HEK293 (cell line): ENCODE measurements around the gene GCLM.

ENCODE experiments used
- EGR2 ChIP-seq: fragments of 450-650 bp; formaldehyde crosslinking; IDR thresholded peaks from 2 replicates; pipeline ENCODE4 v1.5.1; 2016; ENCODE audit warnings: low read depth, missing biosample characterization, missing genetic modification characterization
- GLI4 ChIP-seq: fragments of 450-650 bp; formaldehyde crosslinking; IDR thresholded peaks from 2 replicates; pipeline ENCODE4 v1.5.1; 2016; ENCODE audit warnings: missing biosample characterization, missing genetic modification characterization
- HOXC10 ChIP-seq: sonication (generic); formaldehyde crosslinking; IDR thresholded peaks from 2 replicates; pipeline ENCODE4 v1.8.1; 2023; ENCODE audit warnings: mild to moderate bottlenecking, missing genetic modification reagents
- REST ChIP-seq: fragments of 450-650 bp; formaldehyde crosslinking; IDR thresholded peaks from 2 replicates; pipeline ENCODE4 v1.5.1; 2016; ENCODE audit warnings: missing biosample characterization, missing genetic modification characterization
- SALL2 ChIP-seq: fragments of 450-650 bp; formaldehyde crosslinking; IDR thresholded peaks from 2 replicates; pipeline ENCODE4 v1.5.0; 2017; ENCODE audit warnings: missing biosample characterization, mild to moderate bottlenecking, missing genetic modification characterization, borderline replicate concordance
- SCRT1 ChIP-seq: fragments of 450-650 bp; formaldehyde crosslinking; IDR thresholded peaks from 2 replicates; pipeline ENCODE4 v1.5.1; 2016; ENCODE audit warnings: missing biosample characterization, missing genetic modification characterization, borderline replicate concordance
- SCRT2 ChIP-seq: fragments of 450-650 bp; formaldehyde crosslinking; IDR thresholded peaks from 2 replicates; pipeline ENCODE4 v1.5.1; 2016; ENCODE audit warnings: missing biosample characterization, missing genetic modification characterization
- SP7 ChIP-seq: fragments of 450-650 bp; formaldehyde crosslinking; IDR thresholded peaks from 2 replicates; pipeline ENCODE4 v1.5.1; 2016; ENCODE audit warnings: missing biosample characterization, missing genetic modification characterization
- ZBTB1 ChIP-seq: fragments of 450-650 bp; formaldehyde crosslinking; IDR thresholded peaks from 2 replicates; pipeline ENCODE4 v1.5.1; 2016; ENCODE audit warnings: missing biosample characterization, missing genetic modification characterization
- ZNF174 ChIP-seq: fragments of 450-650 bp; formaldehyde crosslinking; IDR thresholded peaks from 2 replicates; pipeline ENCODE4 v1.5.0; 2017; ENCODE audit warnings: missing biosample characterization, mild to moderate bottlenecking, missing genetic modification characterization
- ZNF184 ChIP-seq: fragments of 450-650 bp; IDR thresholded peaks from 2 replicates; pipeline ENCODE4 v1.5.1; 2018; ENCODE audit warnings: missing biosample characterization, mild to moderate bottlenecking, missing genetic modification characterization
- ZNF280C ChIP-seq: fragments of 450-650 bp; formaldehyde crosslinking; IDR thresholded peaks from 2 replicates; pipeline ENCODE4 v1.5.1; 2016; ENCODE audit warnings: missing biosample characterization, missing genetic modification characterization
- ZNF335 ChIP-seq: fragments of 450-650 bp; formaldehyde crosslinking; conservative IDR thresholded peaks from 2 replicates; pipeline ENCODE4 v1.5.1; 2016; ENCODE audit warnings: missing biosample characterization, missing genetic modification characterization
- ZNF362 ChIP-seq: fragments of 450-650 bp; formaldehyde crosslinking; IDR thresholded peaks from 2 replicates; pipeline ENCODE4 v1.5.1; 2016; ENCODE audit warnings: missing biosample characterization, missing genetic modification characterization
- ZNF394 ChIP-seq: fragments of 450-650 bp; formaldehyde crosslinking; IDR thresholded peaks from 2 replicates; pipeline ENCODE4 v1.5.1; 2016; ENCODE audit warnings: missing biosample characterization, missing genetic modification characterization, mild to moderate bottlenecking, moderate library complexity, borderline replicate concordance
- ZNF510 ChIP-seq: fragments of 450-650 bp; formaldehyde crosslinking; IDR thresholded peaks from 2 replicates; pipeline ENCODE4 v1.5.1; 2018; ENCODE audit warnings: mild to moderate bottlenecking, missing genetic modification characterization, missing biosample characterization; ENCODE audit not compliant: insufficient replicate concordance
- ZNF548 ChIP-seq: fragments of 450-650 bp; formaldehyde crosslinking; IDR thresholded peaks from 2 replicates; pipeline ENCODE4 v1.5.1; 2016; ENCODE audit warnings: missing biosample characterization, missing genetic modification characterization
- ZNF610 ChIP-seq: fragments of 450-650 bp; formaldehyde crosslinking; IDR thresholded peaks from 2 replicates; pipeline ENCODE4 v1.5.1; 2016; ENCODE audit warnings: missing biosample characterization, missing genetic modification characterization, borderline replicate concordance
- ZNF629 ChIP-seq: fragments of 450-650 bp; formaldehyde crosslinking; IDR thresholded peaks from 2 replicates; pipeline ENCODE4 v1.5.1; 2017; ENCODE audit warnings: missing biosample characterization, missing genetic modification characterization
- ZNF843 ChIP-seq: fragments of 450-650 bp; formaldehyde crosslinking; IDR thresholded peaks from 2 replicates; pipeline ENCODE4 v1.5.1; 2016; ENCODE audit warnings: missing biosample characterization, missing genetic modification characterization
- TF ChIP-seq, protein P1 (sequence below): fragments of 450-650 bp; formaldehyde crosslinking; IDR thresholded peaks from 2 replicates; pipeline ENCODE4 v1.5.1; 2016; ENCODE audit warnings: missing biosample characterization, missing genetic modification characterization, borderline replicate concordance
- TF ChIP-seq, protein P2 (sequence below): fragments of 450-650 bp; formaldehyde crosslinking; IDR thresholded peaks from 2 replicates; pipeline ENCODE4 v1.5.1; 2016; ENCODE audit warnings: missing biosample characterization, missing genetic modification characterization
- TF ChIP-seq, protein P3 (sequence below): fragments of 450-650 bp; formaldehyde crosslinking; IDR thresholded peaks from 2 replicates; pipeline ENCODE4 v1.5.1; 2016; ENCODE audit warnings: missing biosample characterization, missing genetic modification characterization, borderline replicate concordance
- TF ChIP-seq, protein P4 (sequence below): fragments of 450-650 bp; formaldehyde crosslinking; IDR thresholded peaks from 2 replicates; pipeline ENCODE4 v1.5.1; 2017; ENCODE audit warnings: missing biosample characterization, mild to moderate bottlenecking, missing genetic modification characterization, moderate library complexity

Gene GCLM

DNA sequence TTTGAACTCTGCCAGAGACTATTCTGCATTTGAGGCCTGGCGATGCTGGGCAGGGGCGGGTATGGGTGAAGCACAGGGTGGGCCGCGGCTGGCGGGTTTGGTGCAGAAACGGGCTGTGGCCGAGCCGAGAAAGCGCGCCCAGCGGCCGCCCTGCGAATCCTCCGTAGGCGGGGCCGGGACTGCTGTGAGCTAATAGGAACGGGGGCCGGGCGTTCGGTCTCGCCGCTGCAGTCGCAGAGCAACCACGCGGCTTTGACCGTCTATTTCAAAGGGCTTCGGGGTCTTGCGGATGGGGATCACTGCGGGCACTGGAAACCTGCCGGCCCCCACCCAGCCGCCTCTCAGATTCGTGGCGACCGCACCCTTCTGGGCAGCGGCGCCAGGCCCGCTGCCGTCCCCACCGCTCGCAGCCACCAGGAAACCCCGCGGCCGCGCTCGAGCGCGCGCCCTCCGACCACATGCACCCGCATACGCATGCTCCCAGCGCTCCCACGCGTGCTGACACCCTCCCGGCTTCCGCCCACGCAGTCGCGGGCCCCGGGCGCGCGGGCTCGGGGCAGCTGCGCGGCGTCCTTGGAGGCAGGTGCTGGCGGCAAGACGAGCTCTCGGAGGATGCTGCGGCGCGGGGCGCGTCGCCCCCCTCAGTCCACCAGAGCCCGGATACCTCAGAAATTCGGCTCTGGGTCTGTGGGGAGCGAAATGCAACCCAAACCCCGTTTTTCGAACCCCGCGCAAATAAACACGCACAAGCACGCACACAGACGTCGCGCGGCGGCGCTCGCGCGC is 62.8 kb downstream of the GCLM start (continued):
- TF ChIP-seq, protein P1, sequence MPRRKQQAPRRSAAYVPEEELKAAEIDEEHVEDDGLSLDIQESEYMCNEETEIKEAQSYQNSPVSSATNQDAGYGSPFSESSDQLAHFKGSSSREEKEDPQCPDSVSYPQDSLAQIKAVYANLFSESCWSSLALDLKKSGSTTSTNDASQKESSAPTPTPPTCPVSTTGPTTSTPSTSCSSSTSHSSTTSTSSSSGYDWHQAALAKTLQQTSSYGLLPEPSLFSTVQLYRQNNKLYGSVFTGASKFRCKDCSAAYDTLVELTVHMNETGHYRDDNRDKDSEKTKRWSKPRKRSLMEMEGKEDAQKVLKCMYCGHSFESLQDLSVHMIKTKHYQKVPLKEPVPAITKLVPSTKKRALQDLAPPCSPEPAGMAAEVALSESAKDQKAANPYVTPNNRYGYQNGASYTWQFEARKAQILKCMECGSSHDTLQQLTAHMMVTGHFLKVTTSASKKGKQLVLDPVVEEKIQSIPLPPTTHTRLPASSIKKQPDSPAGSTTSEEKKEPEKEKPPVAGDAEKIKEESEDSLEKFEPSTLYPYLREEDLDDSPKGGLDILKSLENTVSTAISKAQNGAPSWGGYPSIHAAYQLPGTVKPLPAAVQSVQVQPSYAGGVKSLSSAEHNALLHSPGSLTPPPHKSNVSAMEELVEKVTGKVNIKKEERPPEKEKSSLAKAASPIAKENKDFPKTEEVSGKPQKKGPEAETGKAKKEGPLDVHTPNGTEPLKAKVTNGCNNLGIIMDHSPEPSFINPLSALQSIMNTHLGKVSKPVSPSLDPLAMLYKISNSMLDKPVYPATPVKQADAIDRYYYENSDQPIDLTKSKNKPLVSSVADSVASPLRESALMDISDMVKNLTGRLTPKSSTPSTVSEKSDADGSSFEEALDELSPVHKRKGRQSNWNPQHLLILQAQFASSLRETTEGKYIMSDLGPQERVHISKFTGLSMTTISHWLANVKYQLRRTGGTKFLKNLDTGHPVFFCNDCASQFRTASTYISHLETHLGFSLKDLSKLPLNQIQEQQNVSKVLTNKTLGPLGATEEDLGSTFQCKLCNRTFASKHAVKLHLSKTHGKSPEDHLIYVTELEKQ, result no peak
- TF ChIP-seq, protein P2, sequence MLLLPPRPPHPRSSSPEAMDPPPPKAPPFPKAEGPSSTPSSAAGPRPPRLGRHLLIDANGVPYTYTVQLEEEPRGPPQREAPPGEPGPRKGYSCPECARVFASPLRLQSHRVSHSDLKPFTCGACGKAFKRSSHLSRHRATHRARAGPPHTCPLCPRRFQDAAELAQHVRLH (tag by site-specific recombination), result no peak
- TF ChIP-seq ZNF335 (tag by site-specific recombination), result peak; percentile 62
- TF ChIP-seq REST (tag by site-specific recombination), result peak; percentile 25; the same call in 1 of the 2 replicates
- no peak for TF ChIP-seq ZNF184 (tag by site-specific recombination)
- TF ChIP-seq, protein P3, sequence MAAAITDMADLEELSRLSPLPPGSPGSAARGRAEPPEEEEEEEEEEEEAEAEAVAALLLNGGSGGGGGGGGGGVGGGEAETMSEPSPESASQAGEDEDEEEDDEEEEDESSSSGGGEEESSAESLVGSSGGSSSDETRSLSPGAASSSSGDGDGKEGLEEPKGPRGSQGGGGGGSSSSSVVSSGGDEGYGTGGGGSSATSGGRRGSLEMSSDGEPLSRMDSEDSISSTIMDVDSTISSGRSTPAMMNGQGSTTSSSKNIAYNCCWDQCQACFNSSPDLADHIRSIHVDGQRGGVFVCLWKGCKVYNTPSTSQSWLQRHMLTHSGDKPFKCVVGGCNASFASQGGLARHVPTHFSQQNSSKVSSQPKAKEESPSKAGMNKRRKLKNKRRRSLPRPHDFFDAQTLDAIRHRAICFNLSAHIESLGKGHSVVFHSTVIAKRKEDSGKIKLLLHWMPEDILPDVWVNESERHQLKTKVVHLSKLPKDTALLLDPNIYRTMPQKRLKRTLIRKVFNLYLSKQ (tag by site-specific recombination), result no peak
- no peak for TF ChIP-seq ZNF362 (tag by site-specific recombination)
- TF ChIP-seq ZNF510 (tag by site-specific recombination), result no peak
- TF ChIP-seq SCRT2 (tag by site-specific recombination), result no peak
- no peak for TF ChIP-seq ZNF280C (tag by site-specific recombination)
- no peak for TF ChIP-seq ZNF629
- TF ChIP-seq ZBTB1 (tag by site-specific recombination), result no peak
- TF ChIP-seq HOXC10 (CRISPR knock-in tag), result 0 out of 2 replicates have a peak, but pooled peaks have one; percentile 47
- peak; percentile 67 for TF ChIP-seq EGR2 (tag by site-specific recombination)
- TF ChIP-seq SALL2 (tag by site-specific recombination), result no peak
- no peak for TF ChIP-seq ZNF610 (tag by site-specific recombination)
- TF ChIP-seq ZNF394, result no peak
- TF ChIP-seq ZNF548 (tag by site-specific recombination), result no peak
- TF ChIP-seq, protein P4, sequence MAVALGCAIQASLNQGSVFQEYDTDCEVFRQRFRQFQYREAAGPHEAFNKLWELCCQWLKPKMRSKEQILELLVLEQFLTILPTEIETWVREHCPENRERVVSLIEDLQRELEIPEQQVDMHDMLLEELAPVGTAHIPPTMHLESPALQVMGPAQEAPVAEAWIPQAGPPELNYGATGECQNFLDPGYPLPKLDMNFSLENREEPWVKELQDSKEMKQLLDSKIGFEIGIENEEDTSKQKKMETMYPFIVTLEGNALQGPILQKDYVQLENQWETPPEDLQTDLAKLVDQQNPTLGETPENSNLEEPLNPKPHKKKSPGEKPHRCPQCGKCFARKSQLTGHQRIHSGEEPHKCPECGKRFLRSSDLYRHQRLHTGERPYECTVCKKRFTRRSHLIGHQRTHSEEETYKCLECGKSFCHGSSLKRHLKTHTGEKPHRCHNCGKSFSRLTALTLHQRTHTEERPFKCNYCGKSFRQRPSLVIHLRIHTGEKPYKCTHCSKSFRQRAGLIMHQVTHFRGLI (tag by site-specific recombination), result peak; percentile 81
- TF ChIP-seq SCRT1 (tag by site-specific recombination), result no peak
- no peak for TF ChIP-seq GLI4 (tag by site-specific recombination)
- peak; percentile 24; the same call in 1 of the 2 replicates for TF ChIP-seq ZNF843 (tag by site-specific recombination)
- TF ChIP-seq SP7 (tag by site-specific recombination), result peak; percentile 28; the same call in 1 of the 2 replicates
- TF ChIP-seq ZNF174 (tag by site-specific recombination), result no peak
